BE2C (cell line): ENCODE data around the gene ADAM8.

Source experiments
- DNase-seq: peaks from one replicate; pipeline ENCODE4 v3.0.0-alpha.2; 2020
- H3K27me3 ChIP-seq: fragments of 250-450 bp; sonication (Bioruptor Pico); 2 replicates; pipeline ENCODE4 v1.5.1; 2020; ENCODE audit warnings: mild to moderate bottlenecking
- H3K36me3 ChIP-seq: fragments of 250-450 bp; sonication (Bioruptor Pico); 2 replicates; pipeline ENCODE4 v1.5.1; 2020; ENCODE audit warnings: mild to moderate bottlenecking
- H3K4me1 ChIP-seq: fragments of 250-450 bp; sonication (Bioruptor Pico); 2 replicates; pipeline ENCODE4 v1.5.1; 2020
- H3K4me3 ChIP-seq: 2 replicates; pipeline ENCODE4 v1.5.1; 2011; ENCODE audit warnings: low read depth, low read length
- H3K9me3 ChIP-seq: fragments of 250-450 bp; sonication (Bioruptor Pico); 2 replicates; pipeline ENCODE4 v1.5.1; 2020
- TF ChIP-seq, protein P1 (sequence below): IDR thresholded peaks from 2 replicates; pipeline ENCODE4 v1.5.1; 2012; ENCODE audit warnings: mild to moderate bottlenecking, low read depth, low read length

The ADAM8 gene

GRCh38 chr10:133303206-133303605 lies 26.5 kb upstream of the ADAM8 start:
- H3K4me3 ChIP-seq = no peak overlapping the region
- TF ChIP-seq, protein P1, sequence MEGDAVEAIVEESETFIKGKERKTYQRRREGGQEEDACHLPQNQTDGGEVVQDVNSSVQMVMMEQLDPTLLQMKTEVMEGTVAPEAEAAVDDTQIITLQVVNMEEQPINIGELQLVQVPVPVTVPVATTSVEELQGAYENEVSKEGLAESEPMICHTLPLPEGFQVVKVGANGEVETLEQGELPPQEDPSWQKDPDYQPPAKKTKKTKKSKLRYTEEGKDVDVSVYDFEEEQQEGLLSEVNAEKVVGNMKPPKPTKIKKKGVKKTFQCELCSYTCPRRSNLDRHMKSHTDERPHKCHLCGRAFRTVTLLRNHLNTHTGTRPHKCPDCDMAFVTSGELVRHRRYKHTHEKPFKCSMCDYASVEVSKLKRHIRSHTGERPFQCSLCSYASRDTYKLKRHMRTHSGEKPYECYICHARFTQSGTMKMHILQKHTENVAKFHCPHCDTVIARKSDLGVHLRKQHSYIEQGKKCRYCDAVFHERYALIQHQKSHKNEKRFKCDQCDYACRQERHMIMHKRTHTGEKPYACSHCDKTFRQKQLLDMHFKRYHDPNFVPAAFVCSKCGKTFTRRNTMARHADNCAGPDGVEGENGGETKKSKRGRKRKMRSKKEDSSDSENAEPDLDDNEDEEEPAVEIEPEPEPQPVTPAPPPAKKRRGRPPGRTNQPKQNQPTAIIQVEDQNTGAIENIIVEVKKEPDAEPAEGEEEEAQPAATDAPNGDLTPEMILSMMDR = no peak
- DNase-seq = no peak
- no peaks in the 10 kb centered on the region for H3K9me3 ChIP-seq
- H3K27me3 ChIP-seq = no peaks in the 10 kb centered on the region; the same call in 1 of the 2 replicates
- H3K4me1 ChIP-seq = no peaks in the 10 kb centered on the region
- peaks cover 14% of the 10 kb centered on the region for H3K36me3 ChIP-seq

DNA sequence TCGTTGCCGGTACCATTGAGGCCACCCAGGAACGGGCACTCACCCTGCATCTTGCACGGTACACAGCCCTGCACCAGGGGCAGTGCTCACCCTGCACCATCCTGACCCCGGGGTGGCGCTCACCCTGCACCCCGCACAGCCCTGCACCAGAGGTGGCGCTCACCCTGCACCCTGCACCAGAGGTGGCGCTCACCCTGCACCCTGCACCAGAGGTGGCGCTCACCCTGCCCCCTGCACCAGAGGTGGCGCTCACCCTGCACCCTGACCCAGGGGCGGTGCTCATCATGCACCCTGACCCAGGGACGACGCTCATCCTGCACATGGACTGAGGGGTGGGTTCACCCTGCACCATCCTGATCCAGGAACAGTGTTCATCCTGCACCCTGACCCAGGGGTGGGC lies 25.6 kb upstream of the ADAM8 start:
- peaks cover 18% of the 10 kb centered on the region for H3K36me3 ChIP-seq
- H3K27me3 ChIP-seq = no peaks in the 10 kb centered on the region
- no peaks in the 10 kb centered on the region for H3K4me1 ChIP-seq
- H3K9me3 ChIP-seq = no peaks in the 10 kb centered on the region
- DNase-seq = no peak
- no peak overlapping the region for H3K4me3 ChIP-seq
- TF ChIP-seq, protein P1 = no peak

- H3K36me3 ChIP-seq = peaks cover 32% of the 10 kb centered on the region
Observed at GRCh38 chr10:133299738-133300137, 23.1 kb upstream of the ADAM8 start.

DNA sequence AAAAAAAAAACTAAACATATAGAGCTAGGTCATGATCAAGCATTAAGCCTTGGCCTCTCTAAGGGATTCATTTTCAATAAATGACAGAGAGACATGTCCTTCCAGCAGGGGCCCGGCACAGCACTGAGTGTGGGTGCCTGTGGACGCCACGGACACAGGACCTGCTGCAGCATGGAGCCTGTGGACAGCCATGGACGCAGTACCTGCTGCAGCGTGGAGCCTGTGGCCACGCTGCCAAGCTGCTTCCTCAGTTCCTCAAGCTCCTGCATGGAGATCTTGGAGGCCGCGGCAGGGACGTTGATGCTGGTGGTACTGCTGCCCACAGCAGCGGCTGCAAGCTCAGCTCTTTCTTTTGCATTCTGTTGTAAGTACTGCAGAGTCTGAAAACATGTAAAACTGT lies 22.6 kb upstream of the ADAM8 start:
- peaks cover 32% of the 10 kb centered on the region for H3K36me3 ChIP-seq
- TF ChIP-seq, protein P1 = no peak

More at GRCh38 chr10:133299738-133300137, 23.1 kb upstream of the ADAM8 start:
- no peak overlapping the region for H3K4me3 ChIP-seq
- no peaks in the 10 kb centered on the region for H3K4me1 ChIP-seq
- no peak for DNase-seq
- H3K27me3 ChIP-seq = no peaks in the 10 kb centered on the region
- TF ChIP-seq, protein P1 = no peak
- no peaks in the 10 kb centered on the region for H3K9me3 ChIP-seq

GRCh38 chr10:133298466-133298865 lies 21.8 kb upstream of the ADAM8 start:
- no peak for DNase-seq
- Histone ChIP-seq H3K27me3 (no peaks in the 10 kb centered on the region), H3K9me3 (no peaks in the 10 kb centered on the region), H3K4me3 (no peak overlapping the region), H3K36me3 (peaks cover 34% of the 10 kb centered on the region), H3K4me1 (no peaks in the 10 kb centered on the region)
- TF ChIP-seq, protein P1 = no peak

More for the DNA sequence above, 22.6 kb upstream of the ADAM8 start:
- DNase-seq = no peak
- no peak overlapping the region for H3K4me3 ChIP-seq
- H3K4me1 ChIP-seq = no peaks in the 10 kb centered on the region
- no peaks in the 10 kb centered on the region for H3K27me3 ChIP-seq
- H3K9me3 ChIP-seq = no peaks in the 10 kb centered on the region

GRCh38 chr10:133297504-133297903 lies 20.8 kb upstream of the ADAM8 start:
- TF ChIP-seq, protein P1 = no peak

More at GRCh38 chr10:133297504-133297903, 20.8 kb upstream of the ADAM8 start:
- DNase-seq = no peak
- Histone ChIP-seq H3K9me3 (no peaks in the 10 kb centered on the region), H3K4me3 (no peak overlapping the region), H3K27me3 (no peaks in the 10 kb centered on the region), H3K4me1 (no peaks in the 10 kb centered on the region), H3K36me3 (peaks cover 44% of the 10 kb centered on the region)
